PC-3 (cell line): ENCODE measurements around the gene GPC6. TPM values are rescaled to one million over a fixed set of nuclear protein-coding genes. Genes with fewer than 3 reads are reported as not detected.

Source experiments
- ATAC-seq: fragments of 200-7000 bp; cut with Tn5 transposase; 2 replicates; pipeline ENCODE4 v1.9.1; 2020; ENCODE audit warnings: mild to moderate bottlenecking, moderate library complexity
- BruUV-seq: library from RNA; stranded (reverse); fragments of 400-500 nt; replicated peaks from 2 replicates; lab custom pipeline; 2021; lab: Mats Ljungman, UMichigan
- CTCF ChIA-PET: fragments of 300-600 bp; sonication (Branson Sonifier 250); formaldehyde crosslinking; loops from one replicate; lab custom pipeline; 2022; ENCODE audit warnings: antibody characterized with exemption; lab: Charles Lee
- POLR2A ChIA-PET: fragments of 300-600 bp; sonication (Branson Sonifier 250); formaldehyde crosslinking; loops from one replicate; lab custom pipeline; 2022; ENCODE audit warnings: antibody characterized with exemption; ENCODE audit not compliant: unreplicated experiment; lab: Charles Lee
- DNase-seq: peaks from one replicate; pipeline ENCODE4 v3.0.0-alpha.2; 2015
- H2AFZ ChIP-seq: fragments of 300-600 bp; sonication (generic); 2 replicates; pipeline ENCODE4 v1.6.0; 2016; ENCODE audit warnings: antibody characterized with exemption, low read length
- H3F3A ChIP-seq: fragments of 300-600 bp; sonication (generic); one replicate; pipeline ENCODE4 v1.6.0; 2017; ENCODE audit warnings: antibody characterized with exemption, low read length, control low read depth, mild to moderate bottlenecking; ENCODE audit not compliant: unreplicated experiment
- H3K27ac ChIP-seq: fragments of 300-600 bp; sonication (generic); 2 replicates; pipeline ENCODE4 v1.5.1; 2016; ENCODE audit warnings: mild to moderate bottlenecking, low read length
- H3K27me3 ChIP-seq: fragments of 300-600 bp; sonication (generic); 2 replicates; pipeline ENCODE4 v1.6.1; 2016; ENCODE audit warnings: low read length, mixed read lengths
- H3K36me3 ChIP-seq: fragments of 300-600 bp; sonication (generic); 2 replicates; pipeline ENCODE4 v1.6.1; 2016; ENCODE audit warnings: low read depth, mixed run types, low read length, mixed read lengths
- H3K4me1 ChIP-seq: fragments of 300-600 bp; sonication (generic); 2 replicates; pipeline ENCODE4 v1.5.1; 2016; ENCODE audit warnings: low read length; ENCODE audit not compliant: insufficient read depth
- H3K4me2 ChIP-seq: fragments of 300-600 bp; sonication (generic); 2 replicates; pipeline ENCODE4 v1.6.0; 2016; ENCODE audit warnings: low read length
- H3K4me3 ChIP-seq: fragments of 300-600 bp; sonication (generic); 2 replicates; pipeline ENCODE4 v1.5.1; 2016; ENCODE audit warnings: mild to moderate bottlenecking, low read length, mixed read lengths
- H3K79me2 ChIP-seq: fragments of 300-600 bp; sonication (generic); 2 replicates; pipeline ENCODE4 v1.6.1; 2017; ENCODE audit warnings: low read length, mixed read lengths
- H3K9ac ChIP-seq: fragments of 300-600 bp; sonication (generic); 2 replicates; pipeline ENCODE4 v1.6.0; 2016; ENCODE audit warnings: mild to moderate bottlenecking, low read length
- H3K9me2 ChIP-seq: fragments of 300-600 bp; sonication (generic); replicated peaks from 2 replicates; pipeline ENCODE4 v1.6.1; 2016; ENCODE audit warnings: mixed run types, low read length, mixed read lengths
- H3K9me3 ChIP-seq: fragments of 300-600 bp; sonication (generic); 2 replicates; pipeline ENCODE4 v1.6.1; 2016; ENCODE audit warnings: low read length, mixed read lengths
- H4K20me1 ChIP-seq: fragments of 300-600 bp; sonication (generic); 2 replicates; pipeline ENCODE4 v1.6.1; 2016; ENCODE audit warnings: low read length, mixed read lengths
- EZH2 ChIP-seq: fragments of 300-600 bp; sonication (generic); IDR thresholded peaks from one replicate; pipeline ENCODE4 v1.6.1; 2017; ENCODE audit warnings: antibody characterized with exemption, mild to moderate bottlenecking, low read length; ENCODE audit not compliant: unreplicated experiment
- EZH2phosphoT487 ChIP-seq: fragments of 300-600 bp; sonication (generic); IDR thresholded peaks from 2 replicates; pipeline ENCODE4 v1.6.1; 2018; ENCODE audit warnings: mild to moderate bottlenecking, antibody characterized with exemption, low read length, borderline replicate concordance
- intact Hi-C: fragments of 100-400 bp; cut with micrococcal nuclease; formaldehyde crosslinking; loops from 2 replicates; pipeline ENCODE4 v1.9.0; 2023
- total RNA-seq: library from RNA; depleted of rRNA; stranded (reverse); fragments of >200 nt; gene quantifications from 2 replicates; pipeline ENCODE4 v1.2.3, GENCODE V29; 2014
- TF ChIP-seq, protein P1 (sequence below): fragments of 300-600 bp; sonication (generic); conservative IDR thresholded peaks from 2 replicates; pipeline ENCODE4 v1.5.1; 2017; ENCODE audit warnings: antibody characterized with exemption, low read depth, mild to moderate bottlenecking, low read length

Gene GPC6
- total RNA-seq, 1 experiment from 2014 or later = 3.5 TPM

DNA sequence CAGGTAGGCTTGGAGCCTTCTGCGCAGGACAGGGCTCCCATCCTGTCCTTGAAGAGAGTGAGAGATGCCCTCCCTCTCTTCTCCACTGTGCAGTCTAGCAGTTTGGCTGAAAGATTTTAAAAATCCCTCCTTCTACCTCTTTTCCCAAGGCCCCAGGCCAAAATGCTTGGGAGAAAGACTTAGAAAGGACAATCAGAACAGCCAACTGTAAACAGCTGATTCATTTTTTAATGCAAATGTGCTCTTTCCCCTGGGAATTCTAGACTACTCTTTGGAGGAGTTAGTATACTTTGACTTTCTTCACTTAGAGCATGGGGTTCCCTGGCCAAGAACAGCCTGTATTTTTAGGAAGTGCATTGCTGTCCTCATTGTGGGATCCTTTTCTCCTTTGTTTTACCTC is 398.9 kb downstream of the GPC6 start:
- no peak overlapping the region for H3K27ac ChIP-seq
- ATAC-seq = no peak
- ChIA-PET POLR2A (no interaction called here), CTCF (no interaction called here)
- H4K20me1 ChIP-seq = no peaks in the 10 kb centered on the region
- H3F3A ChIP-seq = no peaks in the 10 kb centered on the region
- H3K4me1 ChIP-seq = no peaks in the 10 kb centered on the region
- intact Hi-C loops = no loop called here
- BruUV-seq = no TSS peak
- H3K79me2 ChIP-seq = no peaks in the 10 kb centered on the region
- no peaks in the 10 kb centered on the region for H3K36me3 ChIP-seq
- DNase-seq = no peak
- no peak overlapping the region for H3K9ac ChIP-seq
- H3K4me3 ChIP-seq = no peak overlapping the region
- H3K27me3 ChIP-seq = no peaks in the 10 kb centered on the region
- no peak overlapping the region for H3K4me2 ChIP-seq
- no peak overlapping the region for H2AFZ ChIP-seq
- H3K9me3 ChIP-seq = no peaks in the 10 kb centered on the region
- H3K9me2 ChIP-seq = no peaks in the 10 kb centered on the region
- TF ChIP-seq, protein P1, sequence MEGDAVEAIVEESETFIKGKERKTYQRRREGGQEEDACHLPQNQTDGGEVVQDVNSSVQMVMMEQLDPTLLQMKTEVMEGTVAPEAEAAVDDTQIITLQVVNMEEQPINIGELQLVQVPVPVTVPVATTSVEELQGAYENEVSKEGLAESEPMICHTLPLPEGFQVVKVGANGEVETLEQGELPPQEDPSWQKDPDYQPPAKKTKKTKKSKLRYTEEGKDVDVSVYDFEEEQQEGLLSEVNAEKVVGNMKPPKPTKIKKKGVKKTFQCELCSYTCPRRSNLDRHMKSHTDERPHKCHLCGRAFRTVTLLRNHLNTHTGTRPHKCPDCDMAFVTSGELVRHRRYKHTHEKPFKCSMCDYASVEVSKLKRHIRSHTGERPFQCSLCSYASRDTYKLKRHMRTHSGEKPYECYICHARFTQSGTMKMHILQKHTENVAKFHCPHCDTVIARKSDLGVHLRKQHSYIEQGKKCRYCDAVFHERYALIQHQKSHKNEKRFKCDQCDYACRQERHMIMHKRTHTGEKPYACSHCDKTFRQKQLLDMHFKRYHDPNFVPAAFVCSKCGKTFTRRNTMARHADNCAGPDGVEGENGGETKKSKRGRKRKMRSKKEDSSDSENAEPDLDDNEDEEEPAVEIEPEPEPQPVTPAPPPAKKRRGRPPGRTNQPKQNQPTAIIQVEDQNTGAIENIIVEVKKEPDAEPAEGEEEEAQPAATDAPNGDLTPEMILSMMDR = no peak
- TF ChIP-seq EZH2phosphoT487 (no peak), EZH2 (no peak)

GRCh38 chr13:93628136-93628797 is 401.7 kb downstream of the GPC6 start:
- intact Hi-C loops = no loop called here
- no TSS peak for BruUV-seq
- Histone ChIP-seq H4K20me1 (no peaks in the 10 kb centered on the region), H3F3A (no peaks in the 10 kb centered on the region), H3K27ac (no peak overlapping the region), H3K9me3 (no peaks in the 10 kb centered on the region), H3K4me1 (no peaks in the 10 kb centered on the region), H3K36me3 (no peaks in the 10 kb centered on the region), H2AFZ (no peak overlapping the region), H3K9ac (no peak overlapping the region), H3K4me3 (no peak overlapping the region), H3K4me2 (no peak overlapping the region), H3K79me2 (no peaks in the 10 kb centered on the region), H3K9me2 (no peaks in the 10 kb centered on the region), H3K27me3 (no peaks in the 10 kb centered on the region)
- CTCF ChIA-PET = no interaction called here
- no peak for TF ChIP-seq EZH2phosphoT487
- no peak for TF ChIP-seq EZH2
- TF ChIP-seq, protein P1 = no peak
- ATAC-seq (no peak), DNase-seq (no peak)
- POLR2A ChIA-PET = no interaction called here

GRCh38 chr13:93635616-93636032 is 409.0 kb downstream of the GPC6 start:
- Histone ChIP-seq H3K27ac (no peak overlapping the region), H3K4me3 (no peak overlapping the region), H3K4me2 (no peak overlapping the region), H3K27me3 (no peaks in the 10 kb centered on the region), H3K79me2 (no peaks in the 10 kb centered on the region), H3K36me3 (no peaks in the 10 kb centered on the region), H3K9ac (no peak overlapping the region), H4K20me1 (no peaks in the 10 kb centered on the region), H3K9me3 (no peaks in the 10 kb centered on the region), H3K4me1 (no peaks in the 10 kb centered on the region), H2AFZ (no peak overlapping the region), H3F3A (no peaks in the 10 kb centered on the region), H3K9me2 (no peaks in the 10 kb centered on the region)
- ChIA-PET POLR2A (no interaction called here), CTCF (no interaction called here)
- TF ChIP-seq EZH2phosphoT487 (no peak), EZH2 (no peak)
- TF ChIP-seq, protein P1 = no peak
- intact Hi-C loops = no loop called here
- DNase-seq (no peak), ATAC-seq (no peak)
- no TSS peak for BruUV-seq
